AG20443 (cell line): ENCODE data around the gene IFT20.
"Not testable (repeated sequence)": the region's sequence is repeated elsewhere in the genome, so short reads cannot be mapped to it uniquely, and the experiment has no call there.

Experiments
- DNase-seq: peaks from one replicate; pipeline ENCODE4 v3.0.0; 2012; ENCODE audit warnings: low spot score, mixed read lengths

Gene IFT20

GRCh38 chr17:28306954-28307401 is 28.3 kb downstream of the IFT20 start:
- no peak for DNase-seq

- DNase-seq = no peak
Measured at GRCh38 chr17:28298449-28298848, 36.8 kb downstream of the IFT20 start.

- DNase-seq = no peak
Measured at GRCh38 chr17:28295677-28296578, 39.3 kb downstream of the IFT20 start.

- DNase-seq = no peak
Measured at GRCh38 chr17:28293994-28294393, 41.3 kb downstream of the IFT20 start.

GRCh38 chr17:28292878-28293277 is 42.4 kb downstream of the IFT20 start:
- DNase-seq = not testable (repeated sequence)

GRCh38 chr17:28291780-28292330 is 43.4 kb downstream of the IFT20 start:
- DNase-seq = no peak

GRCh38 chr17:28290703-28291102 is 44.6 kb downstream of the IFT20 start:
- no peak for DNase-seq

- no peak for DNase-seq
Measured at GRCh38 chr17:28285965-28286364, 49.3 kb downstream of the IFT20 start.

GRCh38 chr17:28282596-28282995 is 52.7 kb downstream of the IFT20 start:
- DNase-seq = peak; percentile 17

- no peak for DNase-seq
Measured at GRCh38 chr17:28280826-28281225, 54.4 kb downstream of the IFT20 start.

- no peak for DNase-seq
Measured at GRCh38 chr17:28279411-28279810, 55.9 kb downstream of the IFT20 start.
